NAMALWA (cell line): ENCODE data around the gene TNFRSF25.

Experiments used
- DNase-seq: peaks from one replicate; pipeline ENCODE4 v3.0.0-alpha.2; 2015; ENCODE audit warnings: low spot score

TNFRSF25 gene

GRCh38 chr1:6487804-6488484 lies 22.0 kb upstream of the TNFRSF25 start:
- no peak for DNase-seq

GRCh38 chr1:6486433-6487011 lies 20.5 kb upstream of the TNFRSF25 start:
- peak; percentile 94 for DNase-seq

GRCh38 chr1:6485168-6486101 lies 19.5 kb upstream of the TNFRSF25 start:
- DNase-seq: no peak

DNA sequence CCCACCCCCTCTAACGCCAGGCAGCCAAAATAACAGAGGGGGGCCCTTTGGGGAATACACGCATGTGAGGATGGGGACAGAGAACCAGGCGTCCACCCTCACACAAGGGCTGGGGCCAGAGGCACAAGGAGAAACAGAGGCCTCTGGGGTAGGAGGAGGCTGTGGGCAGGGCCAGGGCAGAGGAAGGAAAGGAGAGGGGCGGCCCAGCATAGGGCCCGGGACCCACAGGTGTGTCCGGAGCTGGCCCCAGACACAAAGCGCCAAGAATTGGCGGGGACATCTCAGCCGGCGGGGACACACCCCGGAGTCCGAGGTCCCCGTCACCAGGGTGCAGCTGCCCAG lies 18.8 kb upstream of the TNFRSF25 start:
- no peak for DNase-seq

DNA sequence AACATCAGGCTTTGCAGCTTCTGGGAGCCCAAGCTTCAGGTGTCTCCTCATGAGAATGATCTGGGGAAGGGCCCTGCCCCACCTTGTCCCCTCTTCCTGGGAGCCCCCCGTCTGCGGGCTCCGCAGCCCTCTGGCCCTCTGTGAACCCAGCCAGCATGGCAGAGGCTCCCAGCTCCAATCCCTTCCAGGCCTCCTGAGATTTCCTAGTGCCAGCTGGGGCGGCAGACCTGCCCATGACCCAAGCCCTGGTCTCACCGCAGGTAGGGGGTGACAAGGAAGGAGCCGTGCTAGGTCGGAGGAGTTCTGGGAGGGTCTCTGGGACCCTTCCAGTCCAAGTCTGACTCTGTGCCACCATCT lies 17.8 kb upstream of the TNFRSF25 start:
- no peak for DNase-seq

- no peak for DNase-seq
Observed at GRCh38 chr1:6483017-6483760, 17.2 kb upstream of the TNFRSF25 start.

GRCh38 chr1:6481820-6482219 lies 15.8 kb upstream of the TNFRSF25 start:
- no peak for DNase-seq

- no peak for DNase-seq
Observed at GRCh38 chr1:6477039-6477820, 11.3 kb upstream of the TNFRSF25 start.

DNA sequence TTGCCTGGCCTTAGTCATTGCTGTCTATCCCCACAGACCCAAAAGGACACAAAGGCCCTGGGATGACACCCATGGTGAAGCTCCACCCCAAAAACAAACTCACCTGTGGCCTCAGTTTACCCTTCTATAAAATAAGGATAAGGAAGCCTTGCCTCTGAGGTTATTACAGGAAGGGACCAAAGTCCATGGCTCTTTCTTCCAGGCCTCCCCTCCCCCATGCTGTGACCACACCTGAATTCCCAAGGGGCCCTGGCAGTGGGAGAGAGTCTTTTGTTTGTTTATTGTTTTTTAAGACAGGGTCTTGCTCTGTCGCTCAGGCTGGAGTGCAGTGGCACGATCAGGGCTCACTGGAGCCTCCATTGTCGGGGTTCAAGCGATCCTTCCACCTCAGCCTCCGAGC lies 10.5 kb upstream of the TNFRSF25 start:
- DNase-seq: no peak

- peak; percentile 79 for DNase-seq
Observed at GRCh38 chr1:6475381-6476133, 9.6 kb upstream of the TNFRSF25 start.

DNA sequence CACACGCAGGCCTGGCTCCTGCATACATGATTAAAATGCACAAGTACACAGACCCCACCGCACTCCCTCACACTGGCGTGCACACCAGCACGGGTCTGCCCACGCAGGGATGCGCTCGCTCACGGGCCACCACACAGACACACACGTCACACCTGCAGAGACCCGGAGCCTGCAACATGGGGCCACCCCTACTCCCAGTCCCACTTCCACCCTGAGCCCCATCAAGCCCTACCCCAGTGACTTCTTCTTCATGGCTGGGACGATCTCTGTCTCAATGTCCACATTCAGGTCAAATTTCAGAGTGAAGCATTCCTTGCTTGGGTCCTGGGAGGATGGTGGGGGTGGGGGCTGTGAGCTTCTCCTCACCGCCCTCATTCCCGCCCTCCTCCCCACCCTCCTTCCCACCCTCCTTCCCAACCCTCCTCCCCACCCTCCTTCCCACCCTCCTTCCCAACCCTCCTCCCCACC lies 8.9 kb upstream of the TNFRSF25 start:
- DNase-seq: no peak

DNA sequence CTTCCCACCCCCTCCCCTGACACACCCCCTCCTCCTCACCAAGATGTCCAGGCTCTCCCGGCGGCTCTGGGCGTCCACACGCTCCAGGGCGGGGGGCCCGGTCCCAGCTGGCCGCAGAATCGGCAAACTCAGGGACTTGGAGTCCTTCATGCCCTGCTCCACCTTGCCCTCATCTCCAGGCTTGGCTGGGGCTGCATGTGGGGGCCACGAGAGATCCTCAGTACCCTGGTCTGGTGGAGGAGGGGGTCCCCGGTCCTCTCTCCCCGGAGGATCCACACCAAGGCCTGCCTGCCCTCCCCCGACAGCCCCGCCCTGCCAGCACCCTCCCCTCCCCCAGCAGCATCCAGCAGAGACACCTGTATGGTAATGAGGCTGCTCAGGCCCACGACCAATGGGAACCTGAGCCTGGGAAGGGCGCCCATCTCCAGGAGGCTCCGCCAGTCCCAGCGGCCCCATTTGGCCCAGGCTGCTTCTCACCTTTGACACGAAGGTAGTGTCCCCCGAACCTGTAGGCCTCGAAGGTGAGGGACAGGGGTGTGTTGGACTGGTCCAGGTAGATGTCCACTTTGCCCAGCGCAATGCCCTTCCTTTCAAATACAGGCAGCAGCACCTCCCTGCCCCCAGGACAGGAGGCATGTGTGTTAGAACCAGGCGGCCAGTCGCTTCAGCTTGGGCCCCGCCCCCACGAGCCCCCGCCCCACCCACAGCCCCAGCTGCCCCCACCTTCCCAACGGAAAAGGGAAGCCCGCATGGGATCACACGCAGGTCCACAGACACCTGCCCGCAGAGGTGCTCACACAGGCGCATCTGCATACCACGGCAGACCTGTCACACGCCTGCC lies 8.2 kb upstream of the TNFRSF25 start:
- DNase-seq: no peak

DNA sequence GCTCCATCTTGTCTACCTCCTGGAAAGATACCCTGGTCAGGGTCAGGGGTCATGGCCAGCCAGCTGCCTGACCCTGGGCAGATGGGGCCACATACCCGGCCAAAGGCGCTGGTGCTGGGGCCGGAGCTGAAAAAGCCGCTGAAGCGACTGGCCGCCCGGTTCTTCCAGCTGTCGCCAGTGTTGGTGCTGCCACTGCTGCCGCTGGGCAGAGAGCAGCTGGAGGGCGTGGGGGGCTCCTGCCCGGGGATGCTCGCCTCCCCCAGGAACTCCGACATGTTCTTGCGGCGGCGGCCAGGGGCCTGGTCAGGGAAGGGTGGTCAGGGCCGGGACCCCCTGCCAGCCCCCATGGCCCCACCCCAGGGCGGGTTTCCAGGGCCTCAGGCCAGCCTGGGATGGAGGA lies 7.2 kb upstream of the TNFRSF25 start:
- DNase-seq: no peak

DNA sequence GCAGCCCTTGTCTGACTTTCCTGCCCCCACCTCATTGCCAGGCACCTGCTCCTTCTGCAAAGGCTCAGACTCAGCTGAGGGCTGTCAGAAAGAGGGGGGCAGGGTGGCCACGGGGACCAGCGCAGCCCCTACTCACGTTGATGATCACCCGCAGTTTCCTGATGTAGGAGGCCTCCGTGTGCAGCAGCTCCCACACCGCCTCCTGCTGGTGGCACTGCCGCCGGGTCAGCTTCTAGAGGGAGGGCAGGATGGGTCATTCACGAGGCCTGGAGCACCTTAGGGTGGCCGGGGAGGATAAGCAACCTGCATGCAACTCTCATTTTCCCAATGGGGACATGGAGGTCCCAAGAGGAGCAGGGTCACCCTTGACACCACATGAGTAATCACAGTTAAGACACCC lies 6.4 kb upstream of the TNFRSF25 start:
- no peak for DNase-seq

DNA sequence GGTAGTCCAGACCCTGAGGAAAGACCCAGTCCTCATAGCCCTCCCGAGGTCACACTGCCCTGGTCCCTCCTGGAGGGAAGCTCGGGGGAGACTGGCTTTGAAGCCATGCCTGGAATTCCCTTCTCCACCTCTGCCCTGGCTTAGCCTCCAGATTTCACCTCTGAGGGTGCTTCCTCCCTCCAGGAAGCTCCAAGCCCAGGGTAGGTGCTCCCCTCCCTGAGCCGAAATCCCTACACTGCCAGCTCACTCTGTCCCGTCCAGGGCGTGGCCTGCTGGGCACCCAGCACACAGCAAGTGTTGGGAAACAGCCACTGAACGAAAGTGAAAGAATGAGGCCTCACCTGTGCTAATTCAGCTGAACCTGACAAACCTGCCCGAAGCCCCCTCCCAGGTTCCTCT lies 6.0 kb upstream of the TNFRSF25 start:
- no peak for DNase-seq

DNA sequence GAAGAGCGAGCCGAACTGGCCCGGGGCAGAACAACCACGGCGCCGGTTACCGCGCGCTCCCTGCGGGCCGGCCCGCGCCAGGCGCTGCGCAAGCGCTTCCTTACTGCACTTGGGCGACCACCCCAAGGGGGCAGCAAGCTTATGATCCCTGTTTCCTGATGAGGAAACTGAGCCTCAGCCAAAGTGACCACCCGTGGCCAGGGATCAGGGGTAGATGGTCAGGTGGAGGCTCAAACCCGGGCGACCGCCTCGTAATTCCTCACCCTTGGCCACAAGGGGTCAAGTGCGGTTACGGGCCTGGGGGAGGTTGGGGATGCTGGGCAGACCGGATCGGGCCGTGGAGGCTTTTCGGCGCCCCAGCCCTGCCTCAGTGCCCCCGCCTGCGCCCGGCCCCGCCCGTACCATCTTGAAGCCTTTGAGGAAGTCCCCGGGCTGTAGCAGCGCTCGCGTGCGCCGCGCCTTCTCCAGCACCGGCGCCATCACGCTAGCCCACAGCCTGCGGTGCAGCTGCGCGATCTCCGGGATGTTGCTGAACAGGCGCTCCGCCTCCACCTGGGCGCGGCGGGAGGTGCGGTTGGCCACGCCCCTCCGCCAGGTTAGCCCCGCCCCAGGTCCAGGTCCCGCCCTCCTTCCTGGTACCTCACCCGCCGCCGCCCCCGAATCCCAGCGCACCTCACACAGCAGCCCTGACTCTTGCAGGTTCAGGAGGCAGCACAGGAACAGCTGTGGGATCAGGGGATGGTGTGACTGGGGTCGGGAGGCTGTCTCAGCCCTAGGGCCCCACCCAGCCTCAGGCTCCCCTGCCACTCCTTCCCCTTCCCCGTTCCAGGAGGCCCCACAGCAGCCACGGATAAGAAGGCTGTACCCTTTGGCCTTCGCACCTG lies 5.4 kb upstream of the TNFRSF25 start:
- DNase-seq: no peak

- DNase-seq: no peak
Observed at GRCh38 chr1:6470132-6471085, 4.4 kb upstream of the TNFRSF25 start.
